GM23248 (cell line): ENCODE results near the gene PINLYP. TPM values are rescaled to one million over a fixed set of nuclear protein-coding genes. Genes with fewer than 3 reads are reported as not detected.
A peak's percentile ranks its signal among the peaks of the same experiment; 100 is the strongest.

Source experiments
- DNase-seq: peaks from one replicate; pipeline ENCODE4 v3.0.0-alpha.2; 2015
- H2AFZ ChIP-seq: fragments of 200-600 bp; sonication (generic); 2 replicates; pipeline ENCODE4 v1.6.1; 2016; ENCODE audit warnings: antibody characterized with exemption
- H3F3A ChIP-seq: fragments of 200-600 bp; sonication (generic); 2 replicates; pipeline ENCODE4 v1.6.1; 2016; ENCODE audit warnings: mild to moderate bottlenecking, antibody characterized with exemption, mixed run types; ENCODE audit not compliant: insufficient read depth
- H3K27ac ChIP-seq: fragments of 200-600 bp; sonication (generic); 2 replicates; pipeline ENCODE4 v1.5.1; 2016; ENCODE audit warnings: mild to moderate bottlenecking
- H3K27me3 ChIP-seq: fragments of 200-600 bp; sonication (generic); replicated peaks from 2 replicates; pipeline ENCODE4 v1.6.1; 2016; ENCODE audit warnings: mild to moderate bottlenecking; ENCODE audit not compliant: insufficient read depth
- H3K36me3 ChIP-seq: fragments of 200-600 bp; sonication (generic); 2 replicates; pipeline ENCODE4 v1.6.1; 2016; ENCODE audit warnings: low read depth, mild to moderate bottlenecking
- H3K4me1 ChIP-seq: fragments of 200-600 bp; sonication (generic); 2 replicates; pipeline ENCODE4 v1.6.1; 2016; ENCODE audit warnings: mild to moderate bottlenecking; ENCODE audit not compliant: insufficient read depth
- H3K4me2 ChIP-seq: fragments of 200-600 bp; sonication (generic); one replicate; pipeline ENCODE4 v1.6.1; 2016; ENCODE audit warnings: mild to moderate bottlenecking; ENCODE audit not compliant: unreplicated experiment
- H3K4me3 ChIP-seq: fragments of 200-600 bp; sonication (generic); 2 replicates; pipeline ENCODE4 v1.5.1; 2016; ENCODE audit warnings: mild to moderate bottlenecking
- H3K79me2 ChIP-seq: fragments of 200-600 bp; sonication (generic); 2 replicates; pipeline ENCODE4 v1.6.1; 2016; ENCODE audit warnings: mild to moderate bottlenecking; ENCODE audit not compliant: insufficient read depth
- H3K9ac ChIP-seq: fragments of 200-600 bp; sonication (generic); 2 replicates; pipeline ENCODE4 v1.6.1; 2016; ENCODE audit warnings: mild to moderate bottlenecking
- H3K9me2 ChIP-seq: fragments of 200-600 bp; sonication (generic); 2 replicates; pipeline ENCODE4 v1.6.1; 2016; ENCODE audit warnings: mixed run types, mild to moderate bottlenecking, moderate library complexity; ENCODE audit not compliant: insufficient read depth
- H3K9me3 ChIP-seq: fragments of 200-600 bp; sonication (generic); one replicate; pipeline ENCODE4 v1.6.1; 2017; ENCODE audit warnings: low read depth
- H4K20me1 ChIP-seq: fragments of 200-600 bp; sonication (generic); 2 replicates; pipeline ENCODE4 v1.6.0; 2016; ENCODE audit not compliant: insufficient read depth
- EZH2 ChIP-seq: fragments of 200-600 bp; sonication (generic); IDR thresholded peaks from 2 replicates; pipeline ENCODE4 v1.6.1; 2018; ENCODE audit warnings: antibody characterized with exemption, mild to moderate bottlenecking; ENCODE audit not compliant: insufficient read depth, poor library complexity, severe bottlenecking
- EZH2phosphoT487 ChIP-seq: fragments of 200-600 bp; sonication (generic); IDR thresholded peaks from 2 replicates; pipeline ENCODE4 v1.6.1; 2018; ENCODE audit warnings: antibody characterized with exemption, moderate library complexity, mild to moderate bottlenecking, low read depth; ENCODE audit not compliant: insufficient read depth
- WGBS, 2 experiments: methylation state at CpG; one replicate each; pipeline ENCODE4 v1.1.6; 2015 to 2017; ENCODE audit warnings: low lambda C conversion rate in 2 of 2, low coverage in 1 of 2; ENCODE audit errors: missing lambda C conversion rate in 2 of 2; 5-methylcytosine and 5-hydroxymethylcytosine counted together
- in situ Hi-C: fragments of 300-500 bp; cut with MboI; formaldehyde crosslinking; loops from 2 replicates; pipeline ENCODE4 v1.15.0; 2020
- polyA plus RNA-seq: library from polyadenylated mRNA; unstranded; fragments of >200 nt; fragmentation: Nextera tagmentation; extraction: Ambion mirVana; gene quantifications from 2 replicates; pipeline ENCODE4 v1.2.1, GENCODE V29; 2016
- total RNA-seq: library from RNA; depleted of rRNA; stranded (reverse); fragments of >200 nt; shearing (Covaris generic); gene quantifications from 2 replicates; pipeline ENCODE4 v1.2.3, GENCODE V29; 2014

The PINLYP gene
- total and polyA plus RNA-seq, 2 experiments from 2014 or later: 1.8 to 2.5 TPM

- Histone ChIP-seq H3K4me2 (no peak within 1 kb of the TSS), H2AFZ (no peak within 1 kb of the TSS), H3K36me3 (no peaks in the 10 kb centered on the region), H3K27me3 (no peaks in the 10 kb centered on the region), H3K9ac (no peak within 1 kb of the TSS), H3K9me2 (no peaks in the 10 kb centered on the region), H3F3A (no peaks in the 10 kb centered on the region), H3K4me3 (no peak within 1 kb of the TSS), H3K4me1 (no peaks in the 10 kb centered on the region), H3K9me3 (no peaks in the 10 kb centered on the region), H3K27ac (no peak within 1 kb of the TSS), H4K20me1 (no peaks in the 10 kb centered on the region), H3K79me2 (peaks cover 53% of the 10 kb centered on the region)
- in situ Hi-C loops: no loop called here
- no peak for TF ChIP-seq EZH2
- no peak for TF ChIP-seq EZH2phosphoT487
- DNase-seq: no peak
- WGBS, 2 experiments: 90 to 98% methylated on average over 3 of the region's 3 CpGs
Observed at GRCh38 chr19:43611788-43612187, 36.2 kb downstream of the PINLYP start, which contains the start of gene SRRM5. SRRM5 (plus strand) TSS chr19:43612088; CDS start chr19:43612122, 34 bp downstream.

GRCh38 chr19:43612374-43612773 lies 36.8 kb downstream of the PINLYP start:
- Histone ChIP-seq H4K20me1 (no peaks in the 10 kb centered on the region), H3K4me1 (no peaks in the 10 kb centered on the region), H3K4me3 (no peak overlapping the region), H3K27me3 (no peaks in the 10 kb centered on the region), H3K9ac (no peak overlapping the region), H3F3A (no peaks in the 10 kb centered on the region), H3K79me2 (peaks cover 59% of the 10 kb centered on the region), H3K9me2 (no peaks in the 10 kb centered on the region), H3K27ac (no peak overlapping the region), H3K4me2 (no peak overlapping the region), H3K36me3 (no peaks in the 10 kb centered on the region), H2AFZ (no peak overlapping the region), H3K9me3 (no peaks in the 10 kb centered on the region)
- 91 to 95% methylated on average over 12 of the region's 12 CpGs for WGBS, 2 experiments
- DNase-seq: no peak
- in situ Hi-C loops: no loop called here
- TF ChIP-seq EZH2 (no peak), EZH2phosphoT487 (no peak)

GRCh38 chr19:43616306-43616705 lies 40.7 kb downstream of the PINLYP start:
- H3K9me3 ChIP-seq: no peaks in the 10 kb centered on the region
- no peaks in the 10 kb centered on the region for H3K27me3 ChIP-seq
- H3F3A ChIP-seq: peaks cover 4% of the 10 kb centered on the region; the same call in 1 of the 2 replicates
- H4K20me1 ChIP-seq: no peaks in the 10 kb centered on the region
- peaks cover 12% of the 10 kb centered on the region for H3K4me1 ChIP-seq
- 70 to 73% methylated on average over 1 of the region's 1 CpG for WGBS, 2 experiments
- TF ChIP-seq EZH2phosphoT487 (no peak), EZH2 (no peak)
- H2AFZ ChIP-seq: no peak overlapping the region
- H3K79me2 ChIP-seq: peaks cover 77% of the 10 kb centered on the region
- H3K4me3 ChIP-seq: no peak overlapping the region
- H3K4me2 ChIP-seq: no peak overlapping the region
- no peaks in the 10 kb centered on the region for H3K36me3 ChIP-seq
- in situ Hi-C loops: no loop called here
- H3K27ac ChIP-seq: no peak overlapping the region
- no peak overlapping the region for H3K9ac ChIP-seq
- no peak for DNase-seq
- no peaks in the 10 kb centered on the region for H3K9me2 ChIP-seq

- Histone ChIP-seq H3K36me3 (no peaks in the 10 kb centered on the region), H3K9me3 (no peaks in the 10 kb centered on the region), H3K4me1 (peaks cover 12% of the 10 kb centered on the region), H3K4me2 (no peak overlapping the region), H3K27ac (no peak overlapping the region), H2AFZ (no peak overlapping the region), H3K9ac (no peak overlapping the region), H3K79me2 (peaks cover 71% of the 10 kb centered on the region), H3K9me2 (no peaks in the 10 kb centered on the region), H3K27me3 (no peaks in the 10 kb centered on the region), H4K20me1 (no peaks in the 10 kb centered on the region), H3K4me3 (no peak overlapping the region), H3F3A (peaks cover 4% of the 10 kb centered on the region; the same call in 1 of the 2 replicates)
- no peak for TF ChIP-seq EZH2phosphoT487
- TF ChIP-seq EZH2: no peak
- in situ Hi-C loops: no loop called here
- no peak for DNase-seq
- whole genome bisulfite sequencing, 2 experiments: 73 to 81% methylated on average over 6 of the region's 6 CpGs
Observed at GRCh38 chr19:43616954-43617353, 41.4 kb downstream of the PINLYP start.

GRCh38 chr19:43618921-43619261 lies 43.3 kb downstream of the PINLYP start:
- no peaks in the 10 kb centered on the region for H3K9me2 ChIP-seq
- H4K20me1 ChIP-seq: no peaks in the 10 kb centered on the region
- peak overlapping the region; percentile 96 for H3K4me2 ChIP-seq
- H3K27me3 ChIP-seq: no peaks in the 10 kb centered on the region
- peaks cover 62% of the 10 kb centered on the region for H3K79me2 ChIP-seq
- peaks cover 12% of the 10 kb centered on the region for H3K4me1 ChIP-seq
- H3F3A ChIP-seq: peaks cover 4% of the 10 kb centered on the region; the same call in 1 of the 2 replicates
- peak overlapping the region; percentile 73 for H3K4me3 ChIP-seq
- 1 to 2% methylated on average over 14 of the region's 14 CpGs for WGBS, 2 experiments
- in situ Hi-C loops: no loop called here
- peak overlapping the region; percentile 70 for H3K27ac ChIP-seq
- H2AFZ ChIP-seq: peak overlapping the region; percentile 92
- H3K9ac ChIP-seq: peak overlapping the region; percentile 85
- H3K36me3 ChIP-seq: no peaks in the 10 kb centered on the region
- TF ChIP-seq EZH2phosphoT487 (no peak), EZH2 (no peak)
- H3K9me3 ChIP-seq: no peaks in the 10 kb centered on the region
- peak; percentile 68 for DNase-seq
